Adrenal gland (tissue), 12 donors: ENCODE results near the gene TMEM266. TPM values are rescaled to one million over a fixed set of nuclear protein-coding genes. Genes with fewer than 3 reads are reported as not detected.

Source experiments
- DNase-seq, 7 donors: peaks; one replicate each; pipeline ENCODE4 v3.0.0-alpha.2; 2019 to 2020
- H3K27ac ChIP-seq, 5 donors: fragments of 200-600 bp; sonication (generic) in 4 of 5; 1 replicate in 3 of 5; 2 replicates in 2 of 5; pipeline versions ENCODE4 v1.5.1 to v1.8.0; 2016 to 2020; ENCODE audit warnings: mild to moderate bottlenecking in 1 of 5
- H3K27me3 ChIP-seq: fragments of 200-600 bp; 2 replicates; pipeline ENCODE4 v1.8.0; 2021
- H3K36me3 ChIP-seq, 2 donors: fragments of 200-600 bp; replicated peaks in 1 of 2; 1 replicate in 1 of 2; 2 replicates in 1 of 2; pipeline versions ENCODE4 v1.5.1 to v1.8.0; 2018 to 2022
- H3K4me1 ChIP-seq, 2 donors: fragments of 200-600 bp; replicated peaks in 1 of 2; 1 replicate in 1 of 2; 2 replicates in 1 of 2; pipeline versions ENCODE4 v1.5.1 to v1.8.0; 2018 to 2021
- H3K4me3 ChIP-seq, 4 donors: fragments of 200-600 bp; sonication (generic) in 3 of 4; one replicate each; pipeline ENCODE4 v1.5.1; 2016 to 2018
- H3K9me3 ChIP-seq, 3 donors: fragments of 200-600 bp; sonication (generic) in 1 of 3; replicated peaks in 1 of 3; 1 replicate in 2 of 3; 2 replicates in 1 of 3; pipeline versions ENCODE4 v1.5.1 to v1.8.0; 2016 to 2021
- CTCF ChIP-seq, 6 experiments: fragments of 450-650 bp in 4 of 6; fragments of 200-600 bp in 2 of 6; sonication (generic) in 1 of 6; IDR thresholded peaks; 1 replicate in 5 of 6; 2 replicates in 1 of 6; pipeline versions ENCODE4 v1.5.1 to v1.8.0; 2016 to 2021; ENCODE audit warnings: antibody characterized with exemption in 6 of 6, mild to moderate bottlenecking in 2 of 6, moderate library complexity in 1 of 6
- POLR2A ChIP-seq, 2 donors: fragments of 450-650 bp; IDR thresholded peaks; one replicate each; pipeline ENCODE4 v1.6.1; 2017; ENCODE audit warnings: antibody characterized with exemption in 2 of 2, mild to moderate bottlenecking in 2 of 2, moderate library complexity in 1 of 2
- WGBS, 4 donors: extraction: QIAGEN DNeasy Blood & Tissue Kit in 2 of 4; methylation state at CpG; one replicate each; pipeline versions ENCODE4 v1.1.5 to v1.1.7; 2013 to 2017; 5-methylcytosine and 5-hydroxymethylcytosine counted together
- intact Hi-C, 2 donors: fragments of 100-400 bp; cut with DNase I; formaldehyde crosslinking; loops; one replicate each; pipeline versions ENCODE4 v1.14.1 to v1.15.0; 2022 to 2023
- polyA plus RNA-seq, 3 donors: library from polyadenylated mRNA; stranded (reverse); fragments of 200-250 nt in 2 of 3; fragments of 350-450 nt in 1 of 3; fragmentation: Illumina TruSeq in 1 of 3; extraction: RNeasy Lipid Tissue Mini Kit (QIAGEN cat#74804) in 1 of 3; gene quantifications; one replicate each; pipeline ENCODE4 v1.2.3, GENCODE V29; 2013 to 2014
- total RNA-seq, 9 donors: library from RNA; depleted of rRNA in 4 of 9; stranded (reverse); fragments of >200 nt in 4 of 9; fragments of 120-200 nt in 1 of 9; fragmentation: NEBNext Ultra II Directional in 1 of 9; extraction: Animal tissue kit (Norgen Biotek cat#: 25700) in 1 of 9; gene quantifications; one replicate each; pipeline versions ENCODE4 v1.1.0 to v1.2.4, GENCODE V29; 2013 to 2023
- donor health status: healthy with polysubstance abuse.
- donor health status: Bipolar disorder and iron deficiency.
- donor health status: DM: yes; HTN: yes; CAD: no.
- donor health status: DM: no; HTN: no; CAD: no.
- donor health status: DM: no; HTN: no; CAD: no.
- donor health status: DM: yes; HTN: yes; CAD: no.

TMEM266 gene
- total and polyA plus RNA-seq, 12 donors = 1.3 to 23.1 (median 5.9) TPM

- no peak overlapping the region for H3K27ac ChIP-seq
- intact Hi-C loops = no loop called here
- H3K36me3 ChIP-seq = no peaks in the 10 kb centered on the region
- 90 to 100% (median 93%) methylated on average over 1 of the region's 1 CpG for WGBS, 4 donors
- H3K9me3 ChIP-seq = no peaks in the 10 kb centered on the region
- DNase-seq = no peak
- no peak overlapping the region for H3K4me3 ChIP-seq
- no peaks in the 10 kb centered on the region for H3K27me3 ChIP-seq
- peaks cover 0 to 2% of the 10 kb centered on the region in 2 donors for H3K4me1 ChIP-seq
- no peak for TF ChIP-seq CTCF (IDR thresholded peaks at IDR 0.05)
- TF ChIP-seq POLR2A (IDR thresholded peaks at IDR 0.05) = no peak
These were observed 185.4 kb downstream of the TMEM266 start for GRCh38 chr15:76245072-76245610.

GRCh38 chr15:76251717-76252116, 191.9 kb downstream of the TMEM266 start:
- TF ChIP-seq POLR2A (IDR thresholded peaks at IDR 0.05) = no peak
- TF ChIP-seq CTCF (IDR thresholded peaks at IDR 0.05) = no peak
- Histone ChIP-seq H3K36me3 (no peaks in the 10 kb centered on the region), H3K27ac (no peak overlapping the region), H3K9me3 (no peaks in the 10 kb centered on the region), H3K4me3 (no peak overlapping the region), H3K4me1 (peaks cover 0 to 10% of the 10 kb centered on the region in 2 donors), H3K27me3 (no peaks in the 10 kb centered on the region)
- DNase-seq = no peak
- 92 to 96% (median 94%) methylated on average over 4 of the region's 4 CpGs for WGBS, 4 donors
- intact Hi-C loops = no loop called here

GRCh38 chr15:76252249-76252648, 192.5 kb downstream of the TMEM266 start:
- no peak for TF ChIP-seq POLR2A (IDR thresholded peaks at IDR 0.05)
- no peak for TF ChIP-seq CTCF (IDR thresholded peaks at IDR 0.05)
- WGBS, 4 donors = 73 to 83% (median 79%) methylated on average over 2 of the region's 2 CpGs
- DNase-seq = no peak
- intact Hi-C loops = no loop called here
- Histone ChIP-seq H3K27me3 (no peaks in the 10 kb centered on the region), H3K4me1 (peaks cover 0 to 10% of the 10 kb centered on the region in 2 donors), H3K36me3 (no peaks in the 10 kb centered on the region), H3K27ac (no peak overlapping the region), H3K4me3 (no peak overlapping the region), H3K9me3 (no peaks in the 10 kb centered on the region)

- no peaks in the 10 kb centered on the region for H3K9me3 ChIP-seq
- intact Hi-C loops = no loop called here
- H3K4me3 ChIP-seq = no peak overlapping the region
- 87 to 100% (median 95%) methylated on average over 3 of the region's 3 CpGs for WGBS, 4 donors
- no peak for DNase-seq
- TF ChIP-seq CTCF (IDR thresholded peaks at IDR 0.05) = no peak
- no peak for TF ChIP-seq POLR2A (IDR thresholded peaks at IDR 0.05)
- H3K36me3 ChIP-seq = no peaks in the 10 kb centered on the region
- H3K27ac ChIP-seq = no peak overlapping the region
- no peaks in the 10 kb centered on the region for H3K27me3 ChIP-seq
- H3K4me1 ChIP-seq = peaks cover 0 to 10% of the 10 kb centered on the region in 2 donors
These were observed 194.1 kb downstream of the TMEM266 start for GRCh38 chr15:76253691-76254473.

Other genes with a start within 250 kb of the TMEM266 start
- 10 to 100 TPM; 35.0 to 76.7 (median 45.6) TPM for gene UBE2Q2, start 216.5 kb upstream of the TMEM266 start, total RNA-seq
- 10 to 100 TPM; 18.7 to 49.8 (median 36.6) TPM for gene UBE2Q2, start 216.5 kb upstream of the TMEM266 start, polyA plus RNA-seq
- gene FBXO22, start 156.1 kb upstream of the TMEM266 start, total RNA-seq = 10 to 100 TPM; 16.6 to 40.8 (median 27.5) TPM
- 10 to 100 TPM in 1 of 3 donors, 1 to 10 TPM in 2; 5.1 to 28.7 (median 5.4) TPM for gene FBXO22, start 156.1 kb upstream of the TMEM266 start, polyA plus RNA-seq
- 10 to 100 TPM in 2 of 9 donors, 1 to 10 TPM in 7; 1.5 to 16.9 (median 4.7) TPM for gene NRG4, start 47.6 kb upstream of the TMEM266 start, total RNA-seq
- 1 to 10 TPM; 2.6 to 3.9 (median 3.6) TPM for gene NRG4, start 47.6 kb upstream of the TMEM266 start, polyA plus RNA-seq